Activated T-helper 2 cell treated with anti-CD3 and anti-CD28 coated beads, Interferon-gamma antibody, Interleukin-2, Interleukin-4, amounts not matched to agents 10 μg/mL and 5 μg/mL and 100 μg/mL, durations not matched to agents 14 hours and 24 hours and 36 hours (primary cell): ENCODE data around the gene RAP1GAP2. TPM values are rescaled to one million over a fixed set of nuclear protein-coding genes. Genes with fewer than 3 reads are reported as not detected.

Experiments
- DNase-seq: peaks from one replicate; pipeline ENCODE4 v3.0.0; 2021; ENCODE audit warnings: low spot score
- H3K27ac Mint-ChIP-seq: one replicate; pipeline ENCODE4 v1.8.0; 2021; ENCODE audit warnings: mixed read lengths
- H3K27me3 Mint-ChIP-seq: one replicate; pipeline ENCODE4 v1.8.0; 2021; ENCODE audit warnings: low read depth, mixed read lengths
- H3K36me3 Mint-ChIP-seq: one replicate; pipeline ENCODE4 v1.8.0; 2021; ENCODE audit warnings: low read depth, mixed read lengths
- H3K4me1 Mint-ChIP-seq: one replicate; pipeline ENCODE4 v1.8.0; 2021; ENCODE audit warnings: low read depth, mixed read lengths
- H3K4me3 Mint-ChIP-seq: one replicate; pipeline ENCODE4 v1.8.0; 2021; ENCODE audit warnings: low read depth, mild to moderate bottlenecking, moderate library complexity, mixed read lengths
- H3K9me3 Mint-ChIP-seq: one replicate; pipeline ENCODE4 v1.8.0; 2021; ENCODE audit warnings: mixed read lengths
- intact Hi-C: fragments of 100-400 bp; cut with micrococcal nuclease; formaldehyde crosslinking; loops from one replicate; pipeline ENCODE4 v1.15.1; 2023
- total RNA-seq: library from RNA; stranded (reverse); gene quantifications from 2 replicates; pipeline ENCODE4 v1.2.3, GENCODE V29; 2022

The RAP1GAP2 gene
- total RNA-seq, 1 donor from 2014 or later = 0.46 TPM

- no peak overlapping the region for H3K4me3 Mint-ChIP-seq
Measured at GRCh38 chr17:2928294-2928890, 132.2 kb downstream of the RAP1GAP2 start.

GRCh38 chr17:2929881-2930533 lies 133.8 kb downstream of the RAP1GAP2 start:
- no peak for DNase-seq
- H3K36me3 Mint-ChIP-seq = no peaks in the 10 kb centered on the region
- intact Hi-C loops = loop anchor here (2.0 kb wide), 3 partner anchors 81 to 143 kb away; no protein-coding TSS in a partner anchor
- H3K4me3 Mint-ChIP-seq = no peak overlapping the region
- H3K4me1 Mint-ChIP-seq = no peaks in the 10 kb centered on the region
- no peaks in the 10 kb centered on the region for H3K27me3 Mint-ChIP-seq
- H3K9me3 Mint-ChIP-seq = no peaks in the 10 kb centered on the region
- H3K27ac Mint-ChIP-seq = no peak overlapping the region

More at GRCh38 chr17:2928294-2928890, 132.2 kb downstream of the RAP1GAP2 start:
- intact Hi-C loops = no loop called here
- no peak for DNase-seq
- H3K27ac Mint-ChIP-seq = no peak overlapping the region
- H3K27me3 Mint-ChIP-seq = no peaks in the 10 kb centered on the region
- H3K9me3 Mint-ChIP-seq = no peaks in the 10 kb centered on the region
- H3K4me1 Mint-ChIP-seq = no peaks in the 10 kb centered on the region
- H3K36me3 Mint-ChIP-seq = no peaks in the 10 kb centered on the region

- no peak overlapping the region for H3K4me3 Mint-ChIP-seq
- no peaks in the 10 kb centered on the region for H3K9me3 Mint-ChIP-seq
- no peaks in the 10 kb centered on the region for H3K4me1 Mint-ChIP-seq
- no peaks in the 10 kb centered on the region for H3K27me3 Mint-ChIP-seq
- no peak overlapping the region for H3K27ac Mint-ChIP-seq
- no peaks in the 10 kb centered on the region for H3K36me3 Mint-ChIP-seq
- intact Hi-C loops = loop anchor here (2.0 kb wide), 3 partner anchors 83 to 145 kb away; no protein-coding TSS in a partner anchor
- no peak for DNase-seq
Measured at GRCh38 chr17:2931876-2932275, 135.6 kb downstream of the RAP1GAP2 start.

GRCh38 chr17:2932946-2933345 lies 136.7 kb downstream of the RAP1GAP2 start:
- H3K36me3 Mint-ChIP-seq = no peaks in the 10 kb centered on the region
- no peak overlapping the region for H3K27ac Mint-ChIP-seq
- intact Hi-C loops = no loop called here
- H3K4me1 Mint-ChIP-seq = no peaks in the 10 kb centered on the region
- H3K27me3 Mint-ChIP-seq = no peaks in the 10 kb centered on the region
- H3K9me3 Mint-ChIP-seq = no peaks in the 10 kb centered on the region
- no peak for DNase-seq
- no peak overlapping the region for H3K4me3 Mint-ChIP-seq

GRCh38 chr17:2933606-2934005 lies 137.4 kb downstream of the RAP1GAP2 start:
- Mint-ChIP-seq H3K9me3 (no peaks in the 10 kb centered on the region), H3K27me3 (no peaks in the 10 kb centered on the region), H3K36me3 (no peaks in the 10 kb centered on the region), H3K4me1 (no peaks in the 10 kb centered on the region), H3K4me3 (no peak overlapping the region), H3K27ac (no peak overlapping the region)
- intact Hi-C loops = no loop called here
- no peak for DNase-seq

- no peaks in the 10 kb centered on the region for H3K27me3 Mint-ChIP-seq
- H3K36me3 Mint-ChIP-seq = no peaks in the 10 kb centered on the region
- H3K4me3 Mint-ChIP-seq = no peak overlapping the region
Measured at GRCh38 chr17:2935632-2936031, 139.4 kb downstream of the RAP1GAP2 start.

GRCh38 chr17:2936351-2936750 lies 140.1 kb downstream of the RAP1GAP2 start:
- no peak for DNase-seq
- no peak overlapping the region for H3K4me3 Mint-ChIP-seq
- H3K4me1 Mint-ChIP-seq = no peaks in the 10 kb centered on the region
- no peak overlapping the region for H3K27ac Mint-ChIP-seq
- H3K36me3 Mint-ChIP-seq = no peaks in the 10 kb centered on the region
- H3K9me3 Mint-ChIP-seq = no peaks in the 10 kb centered on the region
- intact Hi-C loops = no loop called here
- H3K27me3 Mint-ChIP-seq = no peaks in the 10 kb centered on the region

More at GRCh38 chr17:2935632-2936031, 139.4 kb downstream of the RAP1GAP2 start:
- intact Hi-C loops = no loop called here
- DNase-seq = no peak
- H3K4me1 Mint-ChIP-seq = no peaks in the 10 kb centered on the region
- no peak overlapping the region for H3K27ac Mint-ChIP-seq
- no peaks in the 10 kb centered on the region for H3K9me3 Mint-ChIP-seq

- intact Hi-C loops = no loop called here
Measured at GRCh38 chr17:2936771-2937321, 140.6 kb downstream of the RAP1GAP2 start.

GRCh38 chr17:2937331-2938003 lies 141.2 kb downstream of the RAP1GAP2 start:
- H3K4me3 Mint-ChIP-seq = no peak overlapping the region
- H3K36me3 Mint-ChIP-seq = no peaks in the 10 kb centered on the region
- intact Hi-C loops = no loop called here
- DNase-seq = no peak
- no peak overlapping the region for H3K27ac Mint-ChIP-seq
- no peaks in the 10 kb centered on the region for H3K27me3 Mint-ChIP-seq
- H3K9me3 Mint-ChIP-seq = no peaks in the 10 kb centered on the region
- no peaks in the 10 kb centered on the region for H3K4me1 Mint-ChIP-seq

More at GRCh38 chr17:2936771-2937321, 140.6 kb downstream of the RAP1GAP2 start:
- DNase-seq = no peak
- no peak overlapping the region for H3K27ac Mint-ChIP-seq
- H3K27me3 Mint-ChIP-seq = no peaks in the 10 kb centered on the region
- H3K4me1 Mint-ChIP-seq = no peaks in the 10 kb centered on the region
- no peaks in the 10 kb centered on the region for H3K9me3 Mint-ChIP-seq
- H3K4me3 Mint-ChIP-seq = no peak overlapping the region
- no peaks in the 10 kb centered on the region for H3K36me3 Mint-ChIP-seq

GRCh38 chr17:2939714-2940351 lies 143.6 kb downstream of the RAP1GAP2 start:
- H3K9me3 Mint-ChIP-seq = no peaks in the 10 kb centered on the region
- no peak overlapping the region for H3K27ac Mint-ChIP-seq
- no peaks in the 10 kb centered on the region for H3K36me3 Mint-ChIP-seq
- intact Hi-C loops = no loop called here
- no peak for DNase-seq
- H3K27me3 Mint-ChIP-seq = peaks cover 5% of the 10 kb centered on the region
- H3K4me3 Mint-ChIP-seq = no peak overlapping the region
- peaks cover 5% of the 10 kb centered on the region for H3K4me1 Mint-ChIP-seq

- intact Hi-C loops = no loop called here
- Mint-ChIP-seq H3K4me3 (no peak overlapping the region), H3K4me1 (peaks cover 7% of the 10 kb centered on the region), H3K9me3 (no peaks in the 10 kb centered on the region), H3K27me3 (peaks cover 8% of the 10 kb centered on the region), H3K27ac (no peak overlapping the region), H3K36me3 (no peaks in the 10 kb centered on the region)
- no peak for DNase-seq
Measured at GRCh38 chr17:2940352-2940751, 144.1 kb downstream of the RAP1GAP2 start.

GRCh38 chr17:2943981-2944380 lies 147.7 kb downstream of the RAP1GAP2 start:
- intact Hi-C loops = no loop called here
- DNase-seq = no peak
- Mint-ChIP-seq H3K27me3 (peaks cover 11% of the 10 kb centered on the region), H3K4me3 (no peak overlapping the region), H3K27ac (no peak overlapping the region), H3K36me3 (no peaks in the 10 kb centered on the region), H3K4me1 (peaks cover 7% of the 10 kb centered on the region), H3K9me3 (no peaks in the 10 kb centered on the region)
